Stimulated activated naive CD8-positive, alpha-beta T cell treated with anti-CD3 and anti-CD28 coated beads, Interleukin-15, Interleukin-2, amounts not matched to agents 100 U/mL and 50 U/mL, for 24 hours (primary cell): Measurements from ENCODE around the gene PRR9.
"Not testable (repeated sequence)": the region's sequence is repeated elsewhere in the genome, so short reads cannot be mapped to it uniquely, and the experiment has no call there.

Source experiments
- ATAC-seq: fragments of 150-1000 bp; cut with Tn5 transposase; one replicate; pipeline ENCODE4 v1.10.0; 2021
- DNase-seq: peaks from one replicate; pipeline ENCODE4 v3.0.0; 2021

PRR9 gene

DNA sequence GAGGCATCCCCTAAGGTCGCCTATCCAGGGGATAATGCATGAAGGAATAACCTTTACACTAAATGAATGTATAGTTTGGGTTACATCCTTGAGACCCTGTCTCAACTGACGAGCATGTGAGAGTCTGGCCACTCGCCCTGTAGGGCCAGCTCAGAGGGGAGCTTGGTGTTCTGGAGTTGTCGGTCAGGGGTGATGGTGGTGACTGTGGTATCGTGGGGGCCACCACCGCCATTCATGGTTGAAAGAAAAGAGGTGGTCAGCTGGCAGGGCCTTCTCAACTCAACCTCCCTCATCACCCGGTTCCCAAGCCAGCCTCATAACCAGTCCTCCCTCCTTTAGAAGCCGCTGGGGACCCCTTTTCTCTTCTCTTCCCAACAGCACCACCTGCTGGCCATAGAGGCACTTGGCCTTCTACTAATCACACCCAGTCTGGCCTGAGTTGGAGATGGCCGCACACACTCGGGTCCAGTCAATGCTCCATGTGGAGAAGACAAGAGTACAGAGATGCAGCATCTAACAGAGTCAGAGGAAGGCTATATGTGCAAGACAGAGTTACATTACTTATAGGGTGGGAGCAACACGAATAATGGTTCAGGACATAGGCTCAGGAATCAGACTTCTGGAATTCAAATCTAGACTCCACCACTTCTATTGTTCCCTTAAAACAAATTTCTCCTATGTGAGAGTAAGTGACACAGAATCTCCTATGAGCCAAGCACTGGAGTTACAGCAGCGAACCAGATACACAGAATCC is 11.9 kb downstream of the PRR9 start:
- not testable (repeated sequence) for ATAC-seq
- peak; percentile 43 for DNase-seq

DNA sequence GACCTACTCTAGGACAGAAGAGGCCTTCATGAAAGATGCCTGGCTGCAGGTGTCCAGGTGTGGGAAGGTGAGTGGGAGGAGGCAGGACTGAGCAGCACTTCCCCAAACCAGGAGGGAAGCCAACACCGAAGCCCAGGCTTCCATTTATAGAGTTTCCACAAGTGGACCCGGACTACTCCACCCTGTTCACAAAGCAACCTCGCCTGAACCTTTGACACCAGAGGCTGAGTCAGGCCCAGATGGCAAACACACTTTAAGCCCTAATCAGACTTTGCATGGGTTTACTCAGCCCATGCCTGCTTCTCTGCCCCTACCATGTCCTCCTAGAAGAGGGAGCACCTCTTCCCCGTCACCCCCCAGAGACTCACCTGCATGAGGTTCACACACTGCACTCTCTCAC is 14.0 kb downstream of the PRR9 start:
- DNase-seq = no peak

DNA sequence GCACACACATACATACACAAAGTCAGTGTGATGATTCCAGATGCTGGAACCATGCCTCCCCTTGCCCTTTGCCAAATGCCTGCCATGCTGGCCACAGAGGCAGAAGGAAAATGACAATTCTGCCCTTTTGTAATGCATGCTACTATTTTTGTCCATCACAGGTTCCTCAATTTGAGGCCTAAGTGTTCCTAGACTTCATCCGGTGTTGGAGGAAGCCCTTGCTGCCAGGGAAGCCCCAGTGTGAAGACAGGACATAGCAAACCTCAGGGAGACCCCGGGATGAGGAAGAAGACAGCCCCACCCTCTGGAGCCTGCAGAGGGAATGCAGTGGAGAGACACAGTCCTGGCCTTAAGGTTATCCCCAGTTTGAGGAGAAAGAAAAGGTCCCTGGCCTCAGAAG is 14.4 kb downstream of the PRR9 start:
- DNase-seq (no peak), ATAC-seq (no peak)

More for the DNA sequence above, 14.0 kb downstream of the PRR9 start:
- ATAC-seq = no peak

DNA sequence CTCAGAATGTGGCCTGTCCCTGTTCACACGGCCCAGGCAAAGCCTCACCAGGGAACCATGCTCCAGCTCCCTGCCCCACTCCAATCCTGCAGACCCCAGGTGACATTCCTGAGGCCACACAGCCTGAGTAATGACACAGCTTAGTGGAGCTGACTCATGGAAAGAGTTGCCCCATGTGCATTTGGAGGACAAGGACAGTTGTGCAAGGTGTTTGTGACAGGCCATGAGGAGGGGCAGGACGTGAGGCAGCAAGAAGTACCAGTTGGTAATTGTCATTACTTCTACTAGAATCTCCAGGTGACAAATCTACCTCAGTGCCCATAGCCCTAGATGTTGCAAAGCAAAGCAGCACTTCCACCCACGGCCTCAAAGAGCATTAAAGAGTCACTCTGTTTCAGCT is 15.2 kb downstream of the PRR9 start:
- DNase-seq (no peak), ATAC-seq (no peak)

DNA sequence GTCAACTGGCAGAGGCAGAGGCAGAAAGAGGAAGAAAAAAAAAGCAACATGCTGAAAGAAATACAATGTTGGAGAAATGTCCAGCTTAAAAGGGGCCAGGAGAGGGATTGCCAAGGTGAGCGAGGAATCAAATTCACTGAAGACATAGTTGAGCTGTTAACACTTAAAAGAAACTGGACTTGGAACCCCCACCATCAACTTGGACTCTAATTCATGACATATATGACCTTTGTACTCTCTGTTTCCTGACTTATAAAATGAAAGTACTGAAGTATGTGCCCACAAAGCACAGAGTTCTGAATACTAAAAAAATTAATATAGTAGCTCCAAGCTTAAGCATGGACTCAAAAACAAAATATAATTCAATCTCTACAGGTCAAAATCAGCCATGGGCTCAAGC is 16.1 kb downstream of the PRR9 start:
- no peak for ATAC-seq
- DNase-seq = no peak

DNA sequence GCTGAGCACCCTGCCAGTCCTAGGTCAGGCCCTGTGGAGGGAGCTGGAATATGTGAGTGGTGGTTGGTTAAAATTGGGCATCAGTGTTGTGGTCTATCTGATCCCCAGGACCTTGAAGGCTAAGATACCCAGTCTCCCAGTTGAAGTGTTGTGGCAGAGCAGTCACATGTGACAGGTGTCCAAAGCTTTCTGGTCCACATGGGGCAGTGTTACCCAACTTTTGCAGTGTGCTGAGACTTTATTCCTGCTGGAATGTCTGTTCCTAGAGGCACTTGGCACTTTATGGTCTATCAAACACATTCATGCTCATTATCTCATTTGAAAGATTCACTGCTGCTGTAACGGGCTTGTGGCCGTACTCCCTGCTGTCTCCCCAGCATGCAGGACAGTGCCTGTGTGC is 21.1 kb downstream of the PRR9 start:
- DNase-seq = no peak
- no peak for ATAC-seq

- no peak for DNase-seq
- no peak for ATAC-seq
These were observed 24.8 kb downstream of the PRR9 start for GRCh38 chr1:153242160-153242559.

GRCh38 chr1:153245466-153245865 is 28.1 kb downstream of the PRR9 start:
- DNase-seq = no peak
- no peak for ATAC-seq

GRCh38 chr1:153246018-153246417 is 28.6 kb downstream of the PRR9 start:
- DNase-seq = no peak
- no peak for ATAC-seq

DNA sequence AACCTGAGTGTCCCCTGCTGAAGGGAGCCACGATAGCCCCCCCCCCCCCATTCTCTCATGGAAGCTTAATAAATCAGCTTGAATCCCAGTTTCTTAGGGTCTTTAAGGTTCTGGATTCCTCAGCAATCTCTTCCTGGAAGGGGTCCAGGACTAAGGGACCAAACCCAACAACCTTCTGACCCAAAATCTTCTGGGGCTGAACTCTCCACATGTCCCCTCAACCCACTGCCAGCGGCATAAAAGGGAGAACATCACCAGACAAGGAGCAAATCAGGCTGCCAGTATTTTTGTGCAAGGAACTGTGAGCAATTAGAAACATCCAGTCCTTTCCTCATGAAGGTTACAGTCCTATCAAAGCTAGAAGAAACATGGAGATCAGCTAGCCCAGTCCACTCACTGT is 29.4 kb downstream of the PRR9 start:
- no peak for DNase-seq
- no peak for ATAC-seq

GRCh38 chr1:153248176-153248879 is 30.9 kb downstream of the PRR9 start:
- ATAC-seq = no peak
- DNase-seq = no peak

DNA sequence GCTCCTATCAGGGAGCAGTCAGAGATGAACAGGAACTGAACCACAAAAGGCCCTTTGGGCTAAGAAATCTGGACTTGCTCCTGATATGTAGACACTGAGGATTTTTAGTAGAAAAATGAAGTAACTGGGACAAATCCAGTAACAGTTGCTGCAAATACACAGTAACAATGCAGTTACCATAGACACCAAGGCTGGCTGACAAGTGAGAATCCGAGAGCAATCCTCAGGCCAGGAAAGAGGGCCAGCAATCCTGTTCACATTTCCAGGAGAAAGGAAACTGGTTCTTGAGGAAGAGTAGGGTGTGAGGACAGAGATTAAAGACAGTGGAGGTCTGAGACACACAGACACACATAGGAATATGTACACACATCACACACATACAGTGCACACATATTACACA is 32.8 kb downstream of the PRR9 start:
- DNase-seq = no peak
- no peak for ATAC-seq

DNA sequence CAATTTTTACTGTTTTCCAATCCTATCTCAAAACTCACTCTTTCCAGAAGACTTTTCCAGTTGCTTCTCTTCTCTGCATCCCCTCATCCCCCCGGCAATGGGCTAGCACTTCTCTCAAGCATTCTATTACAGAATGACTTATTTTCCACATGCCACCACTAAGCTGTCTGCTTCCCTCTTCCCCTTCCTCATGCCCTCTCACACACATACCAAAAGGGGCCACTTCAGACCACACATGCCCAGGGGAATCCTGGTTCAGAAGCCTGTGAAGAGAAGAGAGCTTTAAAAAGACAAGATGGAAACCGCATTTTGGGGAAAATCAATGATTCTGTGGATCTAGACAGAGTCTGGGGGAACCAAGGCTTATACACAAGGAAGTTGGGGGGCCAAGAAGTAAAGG is 33.7 kb downstream of the PRR9 start:
- DNase-seq = no peak
- ATAC-seq = no peak

DNA sequence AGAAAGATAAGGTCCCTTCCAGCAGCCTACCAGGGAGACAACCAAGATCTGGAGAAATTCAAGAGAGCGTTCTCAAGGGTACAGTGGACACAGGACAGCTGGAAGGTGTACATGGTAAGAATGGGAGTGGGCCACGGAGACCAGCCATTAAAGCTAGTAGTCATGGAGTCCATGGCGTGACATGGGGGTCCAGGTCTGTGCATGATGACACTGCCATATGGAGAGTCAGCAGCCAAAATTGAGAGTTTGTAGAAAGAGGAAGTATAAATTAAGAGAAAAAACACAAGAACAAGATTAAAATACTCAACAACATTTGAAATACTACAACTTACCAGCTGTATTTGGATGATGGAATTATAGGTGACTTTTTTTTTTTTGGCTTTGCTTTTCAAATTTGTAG is 34.2 kb downstream of the PRR9 start:
- DNase-seq (no peak), ATAC-seq (no peak)

GRCh38 chr1:153251988-153252387 is 34.6 kb downstream of the PRR9 start:
- ATAC-seq (no peak), DNase-seq (no peak)

DNA sequence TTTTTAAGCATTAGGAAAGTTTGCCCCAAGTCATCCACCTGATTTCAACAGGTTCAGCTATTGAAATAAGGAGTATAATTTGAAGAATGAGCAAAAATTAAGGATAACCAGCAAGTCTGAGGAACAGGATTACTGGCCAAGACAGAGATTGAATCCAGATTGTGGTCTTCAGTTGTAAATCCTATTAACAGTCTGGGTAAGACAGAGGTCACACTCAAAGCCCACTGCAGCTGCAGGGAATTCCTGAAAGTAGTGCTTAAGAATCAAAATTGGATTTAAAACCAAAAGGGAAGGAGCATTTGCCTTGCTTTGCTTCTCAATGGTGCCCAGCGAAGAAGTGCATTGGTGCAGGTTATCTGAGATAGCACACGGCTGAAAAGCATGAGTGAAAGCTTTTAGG is 35.7 kb downstream of the PRR9 start:
- DNase-seq (no peak), ATAC-seq (no peak)

DNA sequence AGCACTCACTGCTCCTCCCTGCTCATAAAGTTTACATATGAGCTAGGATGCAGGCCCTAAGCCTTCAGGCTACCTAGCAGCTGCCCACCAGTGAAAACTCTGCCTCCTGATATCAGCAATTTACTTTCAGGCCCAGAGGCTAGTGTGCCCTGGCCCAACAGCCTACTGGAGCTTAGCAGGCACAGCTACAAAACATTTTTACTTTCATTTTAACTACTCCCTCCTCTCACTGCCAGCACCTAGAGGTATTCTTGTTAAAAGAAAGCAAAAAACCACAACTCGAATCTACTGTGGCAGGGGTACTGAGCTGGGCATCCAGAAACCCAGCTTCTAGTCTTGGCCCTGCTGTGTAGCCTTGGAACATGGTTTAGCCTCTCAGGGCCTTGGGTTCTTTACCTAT is 36.3 kb downstream of the PRR9 start:
- no peak for ATAC-seq

DNA sequence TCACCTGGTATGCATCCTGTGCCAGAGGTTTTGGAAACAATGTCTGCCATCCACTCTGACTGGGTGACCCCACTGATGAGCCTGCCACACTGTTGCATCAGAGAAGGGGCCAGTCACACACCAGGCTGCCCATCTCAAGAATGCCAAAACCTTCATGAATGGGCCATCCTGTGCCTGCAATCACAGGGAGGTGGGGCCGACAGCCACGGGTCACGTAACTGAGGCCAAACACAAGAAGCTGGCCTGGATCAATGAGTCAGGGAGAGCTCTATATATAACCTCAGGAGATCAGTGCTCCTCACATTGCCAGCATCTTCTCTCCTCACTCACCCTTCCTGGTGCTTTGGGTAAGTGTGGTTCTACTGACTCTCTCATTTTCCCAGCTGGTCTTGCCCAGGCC is 42.0 kb downstream of the PRR9 start, which contains the start of gene LORICRIN:
Gene LORICRIN (plus strand): TSS at position 301 of the 400 bp plus-strand sequence. CDS start 1,263 bp downstream, outside the sequence.
- DNase-seq (no peak), ATAC-seq (no peak)

More for the DNA sequence above, 36.3 kb downstream of the PRR9 start:
- DNase-seq = no peak

DNA sequence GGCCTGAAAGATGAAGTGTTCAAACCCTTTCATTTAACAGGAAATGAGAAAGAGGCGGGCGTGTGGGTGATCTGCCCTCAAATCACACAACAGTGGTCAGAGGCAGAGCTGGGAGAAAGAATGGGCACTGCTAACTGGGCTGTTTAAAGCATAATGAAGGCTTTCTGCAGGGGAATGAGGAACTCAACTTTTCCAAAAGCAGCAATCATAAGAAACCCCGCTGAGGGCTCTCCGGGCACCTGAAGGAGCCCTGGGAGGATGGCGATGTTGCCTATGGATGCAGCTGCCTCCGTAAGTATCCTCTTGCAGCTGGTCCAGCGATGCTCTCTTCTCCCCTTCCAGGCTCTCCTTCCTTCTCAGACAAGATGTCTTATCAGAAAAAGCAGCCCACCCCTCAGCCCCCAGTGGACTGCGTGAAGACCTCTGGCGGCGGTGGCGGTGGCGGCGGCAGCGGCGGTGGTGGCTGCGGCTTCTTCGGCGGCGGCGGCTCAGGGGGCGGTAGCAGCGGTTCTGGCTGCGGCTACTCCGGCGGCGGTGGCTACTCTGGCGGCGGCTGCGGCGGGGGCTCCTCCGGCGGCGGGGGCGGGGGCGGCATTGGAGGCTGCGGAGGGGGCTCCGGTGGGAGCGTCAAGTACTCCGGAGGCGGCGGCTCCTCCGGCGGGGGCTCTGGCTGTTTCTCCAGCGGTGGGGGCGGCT is 43.3 kb downstream of the PRR9 start:
- DNase-seq (peak; percentile 22), ATAC-seq (peak; percentile 25)

GRCh38 chr1:153261281-153262069 is 44.1 kb downstream of the PRR9 start:
- no peak for ATAC-seq
- DNase-seq = peak; percentile 16

DNA sequence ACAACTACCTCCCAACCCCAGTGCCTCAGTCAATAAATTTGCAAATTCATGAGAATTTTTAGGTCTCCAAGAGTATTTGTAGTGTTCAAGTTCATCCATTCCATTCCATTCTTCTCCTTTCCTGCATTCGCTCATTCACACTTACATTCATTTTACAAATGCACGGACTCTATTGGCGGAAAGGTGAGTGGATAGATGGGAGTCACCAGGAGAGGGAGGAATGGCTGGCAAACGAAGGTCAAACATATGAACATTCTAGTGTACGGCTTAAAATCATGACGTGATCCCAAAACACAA is 44.6 kb downstream of the PRR9 start:
- DNase-seq = no peak
- ATAC-seq = no peak

- DNase-seq = no peak
- ATAC-seq = no peak
These were observed 45.2 kb downstream of the PRR9 start for GRCh38 chr1:153262462-153263157.
